HepG2 (cell line): Measurements from ENCODE around the gene ECPAS. TPM values are rescaled to one million over a fixed set of nuclear protein-coding genes. Genes with fewer than 3 reads are reported as not detected.

Experiments
- DNMT1 ChIP-seq: sonication (generic); formaldehyde crosslinking; IDR thresholded peaks from 2 replicates; pipeline ENCODE4 v1.5.1; 2020; ENCODE audit warnings: mild to moderate bottlenecking, missing genetic modification reagents
- FOXP1 ChIP-seq, 2 experiments: fragments of 450-650 bp in 1 of 2; IDR thresholded peaks; 2 replicates each; pipeline ENCODE4 v1.6.1; 2017 to 2018; ENCODE audit warnings: antibody characterized with exemption in 1 of 2
- GFI1 ChIP-seq: sonication (generic); formaldehyde crosslinking; IDR thresholded peaks from 2 replicates; pipeline ENCODE4 v1.5.0; 2020; ENCODE audit warnings: missing genetic modification reagents, mild to moderate bottlenecking, borderline replicate concordance
- IRX3 ChIP-seq: sonication (generic); formaldehyde crosslinking; IDR thresholded peaks from 2 replicates; pipeline ENCODE4 v1.8.1; 2023; ENCODE audit warnings: mild to moderate bottlenecking, low read depth, missing genetic modification reagents, borderline replicate concordance
- JARID2 ChIP-seq: sonication (generic); formaldehyde crosslinking; IDR thresholded peaks from 2 replicates; pipeline ENCODE4 v1.8.1; 2023; ENCODE audit warnings: missing genetic modification reagents, inconsistent platforms; ENCODE audit not compliant: insufficient replicate concordance
- PHF20 ChIP-seq: sonication (generic); formaldehyde crosslinking; IDR thresholded peaks from 2 replicates; pipeline ENCODE4 v1.5.0; 2020; ENCODE audit warnings: mild to moderate bottlenecking, missing genetic modification reagents
- SYNCRIP ChIP-seq: fragments of 200-400 bp; formaldehyde crosslinking; IDR thresholded peaks from 2 replicates; pipeline ENCODE4 v1.6.1; 2018; ENCODE audit warnings: mild to moderate bottlenecking, low read depth, low read length; ENCODE audit not compliant: insufficient read depth
- THYN1 ChIP-seq: sonication (generic); formaldehyde crosslinking; IDR thresholded peaks from 2 replicates; pipeline ENCODE4 v1.8.1; 2023; ENCODE audit warnings: low read depth, mild to moderate bottlenecking, moderate library complexity, missing genetic modification reagents, borderline replicate concordance
- ZMYM2 ChIP-seq: sonication (generic); formaldehyde crosslinking; IDR thresholded peaks from 2 replicates; pipeline ENCODE4 v1.8.0; 2022; ENCODE audit warnings: mild to moderate bottlenecking, missing genetic modification reagents
- ZNF251 ChIP-seq: sonication (generic); formaldehyde crosslinking; IDR thresholded peaks from 2 replicates; pipeline ENCODE4 v1.9.0; 2021; ENCODE audit warnings: mild to moderate bottlenecking, missing genetic modification reagents
- ZNF367 ChIP-seq: sonication (generic); formaldehyde crosslinking; IDR thresholded peaks from 2 replicates; pipeline ENCODE4 v1.4.0; 2020; ENCODE audit warnings: missing genetic modification reagents, borderline replicate concordance
- ZNF557 ChIP-seq: sonication (generic); formaldehyde crosslinking; IDR thresholded peaks from 2 replicates; pipeline ENCODE4 v1.4.0; 2020; ENCODE audit warnings: missing genetic modification reagents
- ZNF724P ChIP-seq: sonication (generic); formaldehyde crosslinking; IDR thresholded peaks from 2 replicates; pipeline ENCODE4 v1.8.0; 2022; ENCODE audit warnings: missing genetic modification reagents, borderline replicate concordance
- ZNF772 ChIP-seq: sonication (generic); formaldehyde crosslinking; IDR thresholded peaks from 2 replicates; pipeline ENCODE4 v1.5.0; 2020; ENCODE audit warnings: mild to moderate bottlenecking, missing genetic modification reagents
- ZNF777 ChIP-seq: sonication (generic); formaldehyde crosslinking; IDR thresholded peaks from 2 replicates; pipeline ENCODE4 v1.4.0; 2020; ENCODE audit warnings: missing genetic modification reagents
- polyA plus RNA-seq, 8 experiments: library from polyadenylated mRNA; depleted of rRNA in 3 of 8; stranded (reverse) in 7 of 8; unstranded in 1 of 8; fragments of >200 nt; fragmentation: Illumina TruSeq in 4 of 8; extraction: Trizol in 4 of 8; gene quantifications; 2 replicates each; pipeline versions ENCODE4 v1.2.1 to v1.2.3, GENCODE V29; 2011 to 2016; ENCODE audit warnings: low read depth in 4 of 8, missing spikeins in 1 of 8, mixed read lengths in 1 of 8; ENCODE audit not compliant: insufficient read depth in 1 of 8
- total RNA-seq, 5 experiments: library from RNA; depleted of rRNA; stranded (reverse); fragments of >200 nt; fragmentation: Illumina TruSeq; extraction: Trizol; gene quantifications; 2 replicates each; pipeline ENCODE4 v1.2.3, GENCODE V29; 2016; ENCODE audit warnings: low read depth in 1 of 5
- TF ChIP-seq, protein P1 (sequence below): sonication (generic); formaldehyde crosslinking; IDR thresholded peaks from 2 replicates; pipeline ENCODE4 v1.5.0; 2020; ENCODE audit warnings: mild to moderate bottlenecking, missing genetic modification reagents
- TF ChIP-seq, protein P2 (sequence below): IDR thresholded peaks from 2 replicates; pipeline ENCODE4 v1.4.0; 2020; ENCODE audit warnings: mild to moderate bottlenecking, missing genetic modification reagents
- TF ChIP-seq, protein P3 (sequence below): sonication (generic); formaldehyde crosslinking; IDR thresholded peaks from 2 replicates; pipeline ENCODE4 v1.8.0; 2022; ENCODE audit warnings: mild to moderate bottlenecking, missing genetic modification reagents, borderline replicate concordance
- TF ChIP-seq, protein P4 (sequence below): sonication (generic); formaldehyde crosslinking; IDR thresholded peaks from 2 replicates; pipeline ENCODE4 v1.4.0; 2020; ENCODE audit warnings: missing genetic modification reagents

ECPAS gene
- total and polyA plus RNA-seq, 2 of the 13 experiments (the other 11 are each of a cell fraction or from before 2014, with no cell fraction given), result 35.3 to 58.0 TPM

DNA sequence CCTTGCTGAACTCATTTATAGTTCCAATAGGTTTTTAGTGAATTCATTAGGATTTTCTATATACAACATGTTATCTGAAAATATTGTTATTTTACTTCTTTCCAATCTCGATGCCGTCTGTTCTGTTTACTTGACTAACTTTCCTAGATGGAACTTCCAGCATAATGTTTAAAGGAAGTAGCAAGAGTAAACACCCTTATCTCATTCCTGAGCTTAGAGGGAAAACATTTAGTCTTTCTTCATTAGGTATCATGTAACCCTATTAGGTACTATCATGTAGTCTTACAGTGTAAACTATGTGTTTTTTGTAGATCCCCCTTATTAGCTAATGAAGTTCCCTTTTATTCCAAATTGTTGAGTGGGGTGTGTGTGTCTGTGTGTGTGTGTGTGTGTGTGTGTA lies 131.6 kb downstream of the ECPAS start (continued):
- TF ChIP-seq, protein P1, sequence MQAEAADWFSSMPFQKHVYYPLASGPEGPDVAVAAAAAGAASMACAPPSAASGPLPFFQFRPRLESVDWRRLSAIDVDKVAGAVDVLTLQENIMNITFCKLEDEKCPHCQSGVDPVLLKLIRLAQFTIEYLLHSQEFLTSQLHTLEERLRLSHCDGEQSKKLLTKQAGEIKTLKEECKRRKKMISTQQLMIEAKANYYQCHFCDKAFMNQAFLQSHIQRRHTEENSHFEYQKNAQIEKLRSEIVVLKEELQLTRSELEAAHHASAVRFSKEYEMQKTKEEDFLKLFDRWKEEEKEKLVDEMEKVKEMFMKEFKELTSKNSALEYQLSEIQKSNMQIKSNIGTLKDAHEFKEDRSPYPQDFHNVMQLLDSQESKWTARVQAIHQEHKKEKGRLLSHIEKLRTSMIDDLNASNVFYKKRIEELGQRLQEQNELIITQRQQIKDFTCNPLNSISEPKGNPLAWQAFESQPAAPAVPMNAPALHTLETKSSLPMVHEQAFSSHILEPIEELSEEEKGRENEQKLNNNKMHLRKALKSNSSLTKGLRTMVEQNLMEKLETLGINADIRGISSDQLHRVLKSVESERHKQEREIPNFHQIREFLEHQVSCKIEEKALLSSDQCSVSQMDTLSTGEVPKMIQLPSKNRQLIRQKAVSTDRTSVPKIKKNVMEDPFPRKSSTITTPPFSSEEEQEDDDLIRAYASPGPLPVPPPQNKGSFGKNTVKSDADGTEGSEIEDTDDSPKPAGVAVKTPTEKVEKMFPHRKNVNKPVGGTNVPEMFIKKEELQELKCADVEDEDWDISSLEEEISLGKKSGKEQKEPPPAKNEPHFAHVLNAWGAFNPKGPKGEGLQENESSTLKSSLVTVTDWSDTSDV (CRISPR knock-in tag), result no peak
- TF ChIP-seq IRX3, result no peak
- TF ChIP-seq ZNF724P, result no peak
- TF ChIP-seq PHF20 (CRISPR knock-in tag), result no peak
- TF ChIP-seq ZNF557 (CRISPR knock-in tag), result no peak
- no peak for TF ChIP-seq DNMT1
- TF ChIP-seq, protein P2, sequence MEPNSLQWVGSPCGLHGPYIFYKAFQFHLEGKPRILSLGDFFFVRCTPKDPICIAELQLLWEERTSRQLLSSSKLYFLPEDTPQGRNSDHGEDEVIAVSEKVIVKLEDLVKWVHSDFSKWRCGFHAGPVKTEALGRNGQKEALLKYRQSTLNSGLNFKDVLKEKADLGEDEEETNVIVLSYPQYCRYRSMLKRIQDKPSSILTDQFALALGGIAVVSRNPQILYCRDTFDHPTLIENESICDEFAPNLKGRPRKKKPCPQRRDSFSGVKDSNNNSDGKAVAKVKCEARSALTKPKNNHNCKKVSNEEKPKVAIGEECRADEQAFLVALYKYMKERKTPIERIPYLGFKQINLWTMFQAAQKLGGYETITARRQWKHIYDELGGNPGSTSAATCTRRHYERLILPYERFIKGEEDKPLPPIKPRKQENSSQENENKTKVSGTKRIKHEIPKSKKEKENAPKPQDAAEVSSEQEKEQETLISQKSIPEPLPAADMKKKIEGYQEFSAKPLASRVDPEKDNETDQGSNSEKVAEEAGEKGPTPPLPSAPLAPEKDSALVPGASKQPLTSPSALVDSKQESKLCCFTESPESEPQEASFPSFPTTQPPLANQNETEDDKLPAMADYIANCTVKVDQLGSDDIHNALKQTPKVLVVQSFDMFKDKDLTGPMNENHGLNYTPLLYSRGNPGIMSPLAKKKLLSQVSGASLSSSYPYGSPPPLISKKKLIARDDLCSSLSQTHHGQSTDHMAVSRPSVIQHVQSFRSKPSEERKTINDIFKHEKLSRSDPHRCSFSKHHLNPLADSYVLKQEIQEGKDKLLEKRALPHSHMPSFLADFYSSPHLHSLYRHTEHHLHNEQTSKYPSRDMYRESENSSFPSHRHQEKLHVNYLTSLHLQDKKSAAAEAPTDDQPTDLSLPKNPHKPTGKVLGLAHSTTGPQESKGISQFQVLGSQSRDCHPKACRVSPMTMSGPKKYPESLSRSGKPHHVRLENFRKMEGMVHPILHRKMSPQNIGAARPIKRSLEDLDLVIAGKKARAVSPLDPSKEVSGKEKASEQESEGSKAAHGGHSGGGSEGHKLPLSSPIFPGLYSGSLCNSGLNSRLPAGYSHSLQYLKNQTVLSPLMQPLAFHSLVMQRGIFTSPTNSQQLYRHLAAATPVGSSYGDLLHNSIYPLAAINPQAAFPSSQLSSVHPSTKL (CRISPR knock-in tag), result peak; percentile 83
- no peak for TF ChIP-seq SYNCRIP
- no peak for TF ChIP-seq FOXP1 (IDR thresholded peaks at IDR 0.05)
- peak; percentile 80 for TF ChIP-seq FOXP1 (CRISPR knock-in tag; IDR thresholded peaks at IDR 0.05)
- no peak for TF ChIP-seq ZNF777
- TF ChIP-seq ZNF772 (CRISPR knock-in tag), result no peak
- TF ChIP-seq JARID2 (CRISPR knock-in tag), result no peak
- TF ChIP-seq ZNF367 (CRISPR knock-in tag), result no peak
- TF ChIP-seq, protein P3, sequence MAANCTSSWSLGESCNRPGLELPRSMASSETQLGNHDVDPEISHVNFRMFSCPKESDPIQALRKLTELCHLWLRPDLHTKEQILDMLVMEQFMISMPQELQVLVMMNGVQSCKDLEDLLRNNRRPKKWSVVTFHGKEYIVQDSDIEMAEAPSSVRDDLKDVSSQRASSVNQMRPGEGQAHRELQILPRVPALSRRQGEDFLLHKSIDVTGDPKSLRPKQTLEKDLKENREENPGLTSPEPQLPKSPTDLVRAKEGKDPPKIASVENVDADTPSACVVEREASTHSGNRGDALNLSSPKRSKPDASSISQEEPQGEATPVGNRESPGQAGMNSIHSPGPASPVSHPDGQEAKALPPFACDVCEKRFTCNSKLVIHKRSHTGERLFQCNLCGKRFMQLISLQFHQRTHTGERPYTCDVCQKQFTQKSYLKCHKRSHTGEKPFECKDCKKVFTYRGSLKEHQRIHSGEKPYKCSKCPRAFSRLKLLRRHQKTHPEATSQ, result no peak
- TF ChIP-seq THYN1, result no peak
- TF ChIP-seq GFI1 (CRISPR knock-in tag), result peak; percentile 96
- no peak for TF ChIP-seq ZNF251
- TF ChIP-seq ZMYM2, result no peak
- TF ChIP-seq, protein P4, sequence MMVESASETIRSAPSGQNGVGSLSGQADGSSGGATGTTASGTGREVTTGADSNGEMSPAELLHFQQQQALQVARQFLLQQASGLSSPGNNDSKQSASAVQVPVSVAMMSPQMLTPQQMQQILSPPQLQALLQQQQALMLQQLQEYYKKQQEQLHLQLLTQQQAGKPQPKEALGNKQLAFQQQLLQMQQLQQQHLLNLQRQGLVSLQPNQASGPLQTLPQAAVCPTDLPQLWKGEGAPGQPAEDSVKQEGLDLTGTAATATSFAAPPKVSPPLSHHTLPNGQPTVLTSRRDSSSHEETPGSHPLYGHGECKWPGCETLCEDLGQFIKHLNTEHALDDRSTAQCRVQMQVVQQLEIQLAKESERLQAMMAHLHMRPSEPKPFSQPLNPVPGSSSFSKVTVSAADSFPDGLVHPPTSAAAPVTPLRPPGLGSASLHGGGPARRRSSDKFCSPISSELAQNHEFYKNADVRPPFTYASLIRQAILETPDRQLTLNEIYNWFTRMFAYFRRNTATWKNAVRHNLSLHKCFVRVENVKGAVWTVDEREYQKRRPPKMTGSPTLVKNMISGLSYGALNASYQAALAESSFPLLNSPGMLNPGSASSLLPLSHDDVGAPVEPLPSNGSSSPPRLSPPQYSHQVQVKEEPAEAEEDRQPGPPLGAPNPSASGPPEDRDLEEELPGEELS (CRISPR knock-in tag), result peak; percentile 47; the same call in 1 of the 2 replicates
